Measurements from ENCODE around the gene THBS3. TPM values are rescaled to one million over a fixed set of nuclear protein-coding genes. Genes with fewer than 3 reads are reported as not detected.

THBS3 gene
- total and polyA plus RNA-seq, 2 of the 13 experiments (the other 11 are each of a cell fraction or from before 2014, with no cell fraction given), result 0.86 to 3.6 TPM

DNA sequence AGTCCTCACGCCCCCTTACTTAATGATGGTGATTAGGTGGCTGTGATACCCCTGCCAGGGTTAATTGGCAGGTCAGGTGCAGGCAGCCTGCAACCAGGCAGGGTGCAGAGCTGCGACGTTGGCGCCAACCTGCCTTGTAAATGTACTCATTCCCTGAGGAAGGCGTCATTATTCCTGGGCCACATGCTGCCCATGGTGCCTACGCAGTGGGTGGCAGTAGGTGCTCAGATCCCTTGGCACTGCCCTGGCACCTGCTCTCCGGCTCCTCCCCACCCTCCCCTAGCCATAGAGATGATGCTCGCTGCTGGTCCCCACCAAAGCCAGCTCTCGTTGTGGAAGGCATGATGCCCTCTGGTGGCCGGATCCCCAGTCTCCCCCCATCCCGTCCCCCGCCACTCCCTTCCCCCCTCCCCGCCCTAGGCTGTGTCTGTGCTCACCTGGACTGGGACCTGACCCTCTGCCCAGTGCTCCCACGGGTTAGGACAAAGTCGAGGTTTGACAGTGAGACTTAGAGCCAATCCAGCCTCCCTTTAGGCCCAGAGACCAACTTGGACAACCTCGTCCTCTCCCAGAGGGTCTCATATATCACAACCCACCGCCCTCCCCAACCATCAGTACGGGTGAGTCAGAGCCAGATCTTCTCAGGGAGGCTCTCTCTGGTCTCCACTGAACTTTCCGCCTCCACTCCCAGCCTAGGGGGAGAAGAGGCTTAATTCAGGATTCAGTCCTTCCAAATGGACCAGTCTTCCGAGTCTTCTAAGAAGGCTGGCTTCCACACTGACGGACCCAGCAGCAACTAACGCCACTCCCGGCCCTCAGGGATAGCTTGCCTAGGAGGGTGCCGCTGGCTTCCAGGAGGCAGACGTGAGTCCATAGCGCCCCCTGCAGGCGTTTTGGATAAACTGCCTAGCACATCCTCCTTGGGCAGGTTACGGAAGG lies 40.3 kb downstream of the THBS3 start (continued):
- TF ChIP-seq, protein P1, sequence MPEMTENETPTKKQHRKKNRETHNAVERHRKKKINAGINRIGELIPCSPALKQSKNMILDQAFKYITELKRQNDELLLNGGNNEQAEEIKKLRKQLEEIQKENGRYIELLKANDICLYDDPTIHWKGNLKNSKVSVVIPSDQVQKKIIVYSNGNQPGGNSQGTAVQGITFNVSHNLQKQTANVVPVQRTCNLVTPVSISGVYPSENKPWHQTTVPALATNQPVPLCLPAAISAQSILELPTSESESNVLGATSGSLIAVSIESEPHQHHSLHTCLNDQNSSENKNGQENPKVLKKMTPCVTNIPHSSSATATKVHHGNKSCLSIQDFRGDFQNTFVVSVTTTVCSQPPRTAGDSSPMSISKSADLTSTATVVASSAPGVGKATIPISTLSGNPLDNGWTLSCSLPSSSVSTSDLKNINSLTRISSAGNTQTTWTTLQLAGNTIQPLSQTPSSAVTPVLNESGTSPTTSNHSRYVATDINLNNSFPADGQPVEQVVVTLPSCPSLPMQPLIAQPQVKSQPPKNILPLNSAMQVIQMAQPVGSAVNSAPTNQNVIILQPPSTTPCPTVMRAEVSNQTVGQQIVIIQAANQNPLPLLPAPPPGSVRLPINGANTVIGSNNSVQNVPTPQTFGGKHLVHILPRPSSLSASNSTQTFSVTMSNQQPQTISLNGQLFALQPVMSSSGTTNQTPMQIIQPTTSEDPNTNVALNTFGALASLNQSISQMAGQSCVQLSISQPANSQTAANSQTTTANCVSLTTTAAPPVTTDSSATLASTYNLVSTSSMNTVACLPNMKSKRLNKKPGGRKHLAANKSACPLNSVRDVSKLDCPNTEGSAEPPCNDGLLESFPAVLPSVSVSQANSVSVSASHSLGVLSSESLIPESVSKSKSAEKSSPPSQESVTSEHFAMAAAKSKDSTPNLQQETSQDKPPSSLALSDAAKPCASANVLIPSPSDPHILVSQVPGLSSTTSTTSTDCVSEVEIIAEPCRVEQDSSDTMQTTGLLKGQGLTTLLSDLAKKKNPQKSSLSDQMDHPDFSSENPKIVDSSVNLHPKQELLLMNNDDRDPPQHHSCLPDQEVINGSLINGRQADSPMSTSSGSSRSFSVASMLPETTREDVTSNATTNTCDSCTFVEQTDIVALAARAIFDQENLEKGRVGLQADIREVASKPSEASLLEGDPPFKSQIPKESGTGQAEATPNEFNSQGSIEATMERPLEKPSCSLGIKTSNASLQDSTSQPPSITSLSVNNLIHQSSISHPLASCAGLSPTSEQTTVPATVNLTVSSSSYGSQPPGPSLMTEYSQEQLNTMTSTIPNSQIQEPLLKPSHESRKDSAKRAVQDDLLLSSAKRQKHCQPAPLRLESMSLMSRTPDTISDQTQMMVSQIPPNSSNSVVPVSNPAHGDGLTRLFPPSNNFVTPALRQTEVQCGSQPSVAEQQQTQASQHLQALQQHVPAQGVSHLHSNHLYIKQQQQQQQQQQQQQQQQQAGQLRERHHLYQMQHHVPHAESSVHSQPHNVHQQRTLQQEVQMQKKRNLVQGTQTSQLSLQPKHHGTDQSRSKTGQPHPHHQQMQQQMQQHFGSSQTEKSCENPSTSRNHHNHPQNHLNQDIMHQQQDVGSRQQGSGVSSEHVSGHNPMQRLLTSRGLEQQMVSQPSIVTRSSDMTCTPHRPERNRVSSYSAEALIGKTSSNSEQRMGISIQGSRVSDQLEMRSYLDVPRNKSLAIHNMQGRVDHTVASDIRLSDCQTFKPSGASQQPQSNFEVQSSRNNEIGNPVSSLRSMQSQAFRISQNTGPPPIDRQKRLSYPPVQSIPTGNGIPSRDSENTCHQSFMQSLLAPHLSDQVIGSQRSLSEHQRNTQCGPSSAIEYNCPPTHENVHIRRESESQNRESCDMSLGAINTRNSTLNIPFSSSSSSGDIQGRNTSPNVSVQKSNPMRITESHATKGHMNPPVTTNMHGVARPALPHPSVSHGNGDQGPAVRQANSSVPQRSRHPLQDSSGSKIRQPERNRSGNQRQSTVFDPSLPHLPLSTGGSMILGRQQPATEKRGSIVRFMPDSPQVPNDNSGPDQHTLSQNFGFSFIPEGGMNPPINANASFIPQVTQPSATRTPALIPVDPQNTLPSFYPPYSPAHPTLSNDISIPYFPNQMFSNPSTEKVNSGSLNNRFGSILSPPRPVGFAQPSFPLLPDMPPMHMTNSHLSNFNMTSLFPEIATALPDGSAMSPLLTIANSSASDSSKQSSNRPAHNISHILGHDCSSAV (CRISPR knock-in tag; IDR thresholded peaks at IDR 0.05; ENCODE audit: borderline replicate concordance), result no peak
- TF ChIP-seq, protein P2, sequence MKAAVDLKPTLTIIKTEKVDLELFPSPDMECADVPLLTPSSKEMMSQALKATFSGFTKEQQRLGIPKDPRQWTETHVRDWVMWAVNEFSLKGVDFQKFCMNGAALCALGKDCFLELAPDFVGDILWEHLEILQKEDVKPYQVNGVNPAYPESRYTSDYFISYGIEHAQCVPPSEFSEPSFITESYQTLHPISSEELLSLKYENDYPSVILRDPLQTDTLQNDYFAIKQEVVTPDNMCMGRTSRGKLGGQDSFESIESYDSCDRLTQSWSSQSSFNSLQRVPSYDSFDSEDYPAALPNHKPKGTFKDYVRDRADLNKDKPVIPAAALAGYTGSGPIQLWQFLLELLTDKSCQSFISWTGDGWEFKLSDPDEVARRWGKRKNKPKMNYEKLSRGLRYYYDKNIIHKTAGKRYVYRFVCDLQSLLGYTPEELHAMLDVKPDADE (CRISPR knock-in tag; IDR thresholded peaks at IDR 0.05), result no peak
- TF ChIP-seq EEA1 (CRISPR knock-in tag; IDR thresholded peaks at IDR 0.05; ENCODE audit: borderline replicate concordance) (no peak), ZNF317 (CRISPR knock-in tag; IDR thresholded peaks at IDR 0.05) (no peak), KLF16 (CRISPR knock-in tag; IDR thresholded peaks at IDR 0.05) (no peak), ZFP41 (CRISPR knock-in tag; IDR thresholded peaks at IDR 0.05; ENCODE audit: borderline replicate concordance) (no peak), ZNF709 (CRISPR knock-in tag; IDR thresholded peaks at IDR 0.05) (no peak), RORA (CRISPR knock-in tag; IDR thresholded peaks at IDR 0.05) (no peak), AHR (CRISPR knock-in tag; IDR thresholded peaks at IDR 0.05) (no peak), POLR2AphosphoS2 (IDR thresholded peaks at IDR 0.05; ENCODE audit: low read depth, low read length) (no peak), ZFP36 (IDR thresholded peaks at IDR 0.05; ENCODE audit: borderline replicate concordance, low read depth, low read length, partially characterized antibody) (no peak), ZNF577 (CRISPR knock-in tag; IDR thresholded peaks at IDR 0.05; ENCODE audit: borderline replicate concordance, low read depth) (no peak), XBP1 (CRISPR knock-in tag; IDR thresholded peaks at IDR 0.05) (no peak), STAT5B (CRISPR knock-in tag; IDR thresholded peaks at IDR 0.05) (no peak), SCMH1 (CRISPR knock-in tag; IDR thresholded peaks at IDR 0.05; ENCODE audit: borderline replicate concordance) (no peak)
- TF ChIP-seq, protein P3, sequence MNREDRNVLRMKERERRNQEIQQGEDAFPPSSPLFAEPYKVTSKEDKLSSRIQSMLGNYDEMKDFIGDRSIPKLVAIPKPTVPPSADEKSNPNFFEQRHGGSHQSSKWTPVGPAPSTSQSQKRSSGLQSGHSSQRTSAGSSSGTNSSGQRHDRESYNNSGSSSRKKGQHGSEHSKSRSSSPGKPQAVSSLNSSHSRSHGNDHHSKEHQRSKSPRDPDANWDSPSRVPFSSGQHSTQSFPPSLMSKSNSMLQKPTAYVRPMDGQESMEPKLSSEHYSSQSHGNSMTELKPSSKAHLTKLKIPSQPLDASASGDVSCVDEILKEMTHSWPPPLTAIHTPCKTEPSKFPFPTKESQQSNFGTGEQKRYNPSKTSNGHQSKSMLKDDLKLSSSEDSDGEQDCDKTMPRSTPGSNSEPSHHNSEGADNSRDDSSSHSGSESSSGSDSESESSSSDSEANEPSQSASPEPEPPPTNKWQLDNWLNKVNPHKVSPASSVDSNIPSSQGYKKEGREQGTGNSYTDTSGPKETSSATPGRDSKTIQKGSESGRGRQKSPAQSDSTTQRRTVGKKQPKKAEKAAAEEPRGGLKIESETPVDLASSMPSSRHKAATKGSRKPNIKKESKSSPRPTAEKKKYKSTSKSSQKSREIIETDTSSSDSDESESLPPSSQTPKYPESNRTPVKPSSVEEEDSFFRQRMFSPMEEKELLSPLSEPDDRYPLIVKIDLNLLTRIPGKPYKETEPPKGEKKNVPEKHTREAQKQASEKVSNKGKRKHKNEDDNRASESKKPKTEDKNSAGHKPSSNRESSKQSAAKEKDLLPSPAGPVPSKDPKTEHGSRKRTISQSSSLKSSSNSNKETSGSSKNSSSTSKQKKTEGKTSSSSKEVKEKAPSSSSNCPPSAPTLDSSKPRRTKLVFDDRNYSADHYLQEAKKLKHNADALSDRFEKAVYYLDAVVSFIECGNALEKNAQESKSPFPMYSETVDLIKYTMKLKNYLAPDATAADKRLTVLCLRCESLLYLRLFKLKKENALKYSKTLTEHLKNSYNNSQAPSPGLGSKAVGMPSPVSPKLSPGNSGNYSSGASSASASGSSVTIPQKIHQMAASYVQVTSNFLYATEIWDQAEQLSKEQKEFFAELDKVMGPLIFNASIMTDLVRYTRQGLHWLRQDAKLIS (CRISPR knock-in tag; IDR thresholded peaks at IDR 0.05), result no peak
